Right lobe of liver (tissue), 6 donors: ENCODE data around the gene SPSB3. TPM values are rescaled to one million over a fixed set of nuclear protein-coding genes. Genes with fewer than 3 reads are reported as not detected.
A peak's percentile ranks its signal among the peaks of the same experiment; 100 is the strongest.

Experiments used
- ATAC-seq, 4 donors: fragments of 200-7000 bp; cut with Tn5 transposase; one replicate each; pipeline ENCODE4 v1.9.1; 2020; ENCODE audit warnings: mild to moderate bottlenecking in 4 of 4, moderate library complexity in 4 of 4
- DNase-seq, 3 donors: peaks; one replicate each; pipeline ENCODE4 v3.0.0-alpha.2; 2020
- H3K27ac ChIP-seq, 3 donors: fragments of 200-600 bp; one replicate each; pipeline ENCODE4 v1.8.0; 2022
- H3K27me3 ChIP-seq, 2 donors: fragments of 200-600 bp; one replicate each; pipeline ENCODE4 v1.8.0; 2022
- H3K36me3 ChIP-seq, 4 donors: fragments of 200-600 bp; sonication (generic) in 1 of 4; one replicate each; pipeline versions ENCODE4 v1.5.1 to v1.8.0; 2017 to 2022; ENCODE audit warnings: control low read depth in 1 of 4
- H3K4me1 ChIP-seq, 4 donors: fragments of 200-600 bp; sonication (generic) in 1 of 4; one replicate each; pipeline versions ENCODE4 v1.5.1 to v1.8.0; 2017 to 2022; ENCODE audit warnings: control low read depth in 1 of 4
- H3K4me3 ChIP-seq, 3 donors: fragments of 200-600 bp; one replicate each; pipeline ENCODE4 v1.8.0; 2022
- H3K9me3 ChIP-seq, 4 donors: fragments of 200-600 bp; sonication (generic) in 1 of 4; one replicate each; pipeline versions ENCODE4 v1.5.1 to v1.8.0; 2017 to 2022; ENCODE audit warnings: control low read depth in 1 of 4
- POLR2A ChIP-seq: fragments of 450-650 bp; IDR thresholded peaks from one replicate; pipeline ENCODE4 v1.6.1; 2017; ENCODE audit warnings: antibody characterized with exemption, mild to moderate bottlenecking
- WGBS: methylation state at CpG from one replicate; pipeline ENCODE4 v1.1.6; 2018; ENCODE audit warnings: low coverage, low lambda C conversion rate; ENCODE audit not compliant: insufficient coverage; ENCODE audit errors: missing lambda C conversion rate; 5-methylcytosine and 5-hydroxymethylcytosine counted together
- intact Hi-C, 2 donors: fragments of 100-400 bp; cut with DNase I; formaldehyde crosslinking; loops; one replicate each; pipeline versions ENCODE4 v1.11.2 to v1.14.1; 2022
- long read RNA-seq: library from polyadenylated mRNA; unstranded; transcript quantifications from one replicate; pipeline ENCODE4 v2.0.0, GENCODE V29; 2019
- total RNA-seq, 6 experiments: library from RNA; depleted of rRNA in 2 of 6; stranded (reverse); fragments of >200 nt in 2 of 6; fragmentation: NEBNext Ultra II Directional in 3 of 6; extraction: Animal tissue kit (Norgen Biotek cat#: 25700) in 3 of 6; gene quantifications; one replicate each; pipeline versions ENCODE4 v1.1.0 to v1.2.4, GENCODE V29; 2016 to 2023
- TF ChIP-seq, protein P1 (sequence below), 4 donors: fragments of 200-600 bp in 3 of 4; fragments of 450-650 bp in 1 of 4; IDR thresholded peaks; one replicate each; pipeline versions ENCODE4 v1.5.1 to v1.8.0; 2016 to 2022; ENCODE audit warnings: antibody characterized with exemption in 4 of 4, mild to moderate bottlenecking in 2 of 4
- donor health status: DM: no; HTN: yes; CAD: no.
- donor health status: DM: no; HTN: no; CAD: no.
- donor health status: DM: no; HTN: no; CAD: no.
- donor health status: DM: no; HTN: yes; CAD: no.
- donor health status: DM: no; HTN: yes; CAD: no.

Gene SPSB3
- 10 to 100 TPM; 18.6 to 42.5 (median 34.5) TPM for total RNA-seq
- long read RNA-seq, transcript SPSB3-209 (6 exons, 1,628 nt) = minor isoform, 7 of 42 reads
- long read RNA-seq, transcript SPSB3-208 (7 exons, 1,784 nt) = major isoform, 18 of 42 reads
- long read RNA-seq, partial matches to known transcripts = 1 of 42 reads
- long read RNA-seq, other reads (novel, unspliced or antisense) = 11 of 42 reads

DNA sequence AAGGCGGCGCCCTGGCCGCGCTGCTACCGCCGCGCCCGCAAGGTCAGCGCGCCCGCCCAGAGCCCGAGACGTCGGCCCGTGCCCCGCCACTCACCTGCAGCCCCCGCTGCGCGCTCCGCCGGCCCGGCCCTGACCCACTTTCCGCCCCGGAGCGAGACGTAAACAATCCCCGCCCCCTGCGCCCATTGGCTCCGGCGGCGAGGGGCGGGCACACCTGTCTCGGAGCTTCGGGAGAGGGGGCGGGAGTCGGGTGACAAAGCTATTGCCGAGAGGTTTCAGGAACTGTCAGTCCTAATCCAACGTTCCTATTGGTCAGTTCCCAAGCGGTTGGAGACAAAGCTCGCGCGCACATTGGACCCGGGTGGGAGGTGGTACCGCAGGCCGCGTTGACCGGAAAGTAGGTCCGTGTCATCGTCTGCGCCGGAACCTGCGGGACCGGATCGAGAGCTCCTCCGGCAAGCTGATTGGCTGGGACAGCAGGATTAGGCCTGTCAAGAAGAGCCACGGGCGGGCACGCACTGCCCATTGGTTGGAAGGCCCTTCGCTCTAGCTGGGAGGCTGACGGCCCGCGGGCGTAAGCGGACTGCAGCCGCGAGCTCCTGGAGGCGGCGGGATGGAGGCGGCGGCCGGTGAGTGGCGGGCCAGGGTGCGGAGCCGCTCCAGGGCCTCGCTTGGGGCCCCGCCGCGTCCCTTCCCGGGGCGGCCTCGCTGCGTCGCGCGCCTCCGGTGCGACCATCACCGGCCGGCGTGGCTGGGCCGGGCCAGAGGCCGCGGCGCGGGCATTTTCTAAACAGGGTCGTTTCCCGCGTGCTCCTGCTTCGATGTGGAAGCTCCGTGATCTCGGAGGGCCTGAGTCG lies at the start of gene SPSB3, which contains the start of gene NUBP2:
Gene SPSB3, minus strand, starts transcription at position 164 of the 857 bp plus-strand sequence. CDS start 1,088 bp downstream, outside the sequence.
Gene NUBP2, plus strand, starts transcription at position 553 of the 857 bp plus-strand sequence. Its CDS starts 61 bp downstream, at position 614.
- peak; percentile 84 to 90 (median 88) for ATAC-seq
- WGBS = 0% methylated on average over 18 of the region's 102 CpGs
- Histone ChIP-seq H3K4me1 (peaks cover 0 to 35% (median 11%) of the 10 kb centered on the region in 4 donors), H3K36me3 (peaks cover 0 to 9% (median 2%) of the 10 kb centered on the region in 4 donors), H3K9me3 (no peaks in the 10 kb centered on the region), H3K27me3 (no peaks in the 10 kb centered on the region), H3K27ac (peak within 1 kb of the TSS; percentile 75 to 95 (median 78)), H3K4me3 (peak within 1 kb of the TSS; percentile 84 to 94 (median 86))
- peak; percentile 100 for DNase-seq
- intact Hi-C loops = no loop called here
- peak; percentile 49 for TF ChIP-seq POLR2A
- TF ChIP-seq, protein P1, sequence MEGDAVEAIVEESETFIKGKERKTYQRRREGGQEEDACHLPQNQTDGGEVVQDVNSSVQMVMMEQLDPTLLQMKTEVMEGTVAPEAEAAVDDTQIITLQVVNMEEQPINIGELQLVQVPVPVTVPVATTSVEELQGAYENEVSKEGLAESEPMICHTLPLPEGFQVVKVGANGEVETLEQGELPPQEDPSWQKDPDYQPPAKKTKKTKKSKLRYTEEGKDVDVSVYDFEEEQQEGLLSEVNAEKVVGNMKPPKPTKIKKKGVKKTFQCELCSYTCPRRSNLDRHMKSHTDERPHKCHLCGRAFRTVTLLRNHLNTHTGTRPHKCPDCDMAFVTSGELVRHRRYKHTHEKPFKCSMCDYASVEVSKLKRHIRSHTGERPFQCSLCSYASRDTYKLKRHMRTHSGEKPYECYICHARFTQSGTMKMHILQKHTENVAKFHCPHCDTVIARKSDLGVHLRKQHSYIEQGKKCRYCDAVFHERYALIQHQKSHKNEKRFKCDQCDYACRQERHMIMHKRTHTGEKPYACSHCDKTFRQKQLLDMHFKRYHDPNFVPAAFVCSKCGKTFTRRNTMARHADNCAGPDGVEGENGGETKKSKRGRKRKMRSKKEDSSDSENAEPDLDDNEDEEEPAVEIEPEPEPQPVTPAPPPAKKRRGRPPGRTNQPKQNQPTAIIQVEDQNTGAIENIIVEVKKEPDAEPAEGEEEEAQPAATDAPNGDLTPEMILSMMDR (IDR thresholded peaks at IDR 0.05) = no peak

DNA sequence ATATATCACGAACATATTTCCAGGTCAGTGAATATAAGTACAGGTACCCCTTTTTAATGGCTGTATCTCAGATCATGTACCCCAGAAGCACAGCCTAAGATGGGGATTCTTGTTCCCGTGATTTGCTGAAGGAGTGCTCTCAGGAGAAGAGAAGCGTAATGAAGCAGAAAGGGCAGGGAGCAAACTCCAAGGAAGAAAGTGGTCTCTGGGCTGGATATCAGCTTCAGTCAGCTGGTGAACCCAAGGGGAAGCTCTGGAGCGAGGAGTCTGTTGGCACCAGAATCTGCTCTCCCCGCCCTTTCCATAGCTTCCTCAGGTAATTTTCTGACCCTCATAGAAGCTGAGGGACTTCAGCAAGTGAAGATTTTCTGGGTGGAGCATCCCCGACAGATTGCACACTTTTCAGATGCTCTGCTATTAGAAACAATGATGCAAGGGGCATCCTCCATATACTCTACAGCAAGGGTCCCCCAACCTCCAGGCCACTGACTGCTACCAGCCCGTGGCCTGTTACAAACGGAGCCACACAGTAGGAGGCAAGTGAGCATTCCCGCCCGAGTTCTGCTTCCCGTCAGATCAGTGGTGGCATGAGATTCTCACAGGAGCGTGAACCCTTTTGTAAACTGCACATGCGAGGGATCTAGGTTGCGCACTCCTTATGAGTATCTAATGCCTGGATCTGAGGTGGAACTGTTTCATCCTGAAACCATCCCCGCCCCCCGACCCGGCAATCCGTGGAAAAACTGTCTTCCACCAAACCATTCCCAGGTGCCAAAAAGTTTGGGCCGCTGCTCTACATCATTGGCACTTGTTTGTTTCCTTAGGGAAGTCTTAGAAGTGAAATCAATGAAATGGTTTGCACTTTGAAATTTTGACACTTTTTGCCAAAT lies 49.1 kb upstream of the SPSB3 start:
- TF ChIP-seq POLR2A = no peak
- TF ChIP-seq, protein P1 (IDR thresholded peaks at IDR 0.05) = no peak
- Histone ChIP-seq H3K4me1 (peaks cover 0 to 55% (median 8%) of the 10 kb centered on the region in 4 donors), H3K9me3 (no peaks in the 10 kb centered on the region), H3K27ac (peak overlapping the region in 1 of 3 donors; percentile 86), H3K36me3 (no peaks in the 10 kb centered on the region), H3K4me3 (no peak overlapping the region), H3K27me3 (no peaks in the 10 kb centered on the region)
- WGBS = 69% methylated on average over 15 of the region's 19 CpGs
- no peak for DNase-seq
- no peak for ATAC-seq
- intact Hi-C loops = no loop called here

DNA sequence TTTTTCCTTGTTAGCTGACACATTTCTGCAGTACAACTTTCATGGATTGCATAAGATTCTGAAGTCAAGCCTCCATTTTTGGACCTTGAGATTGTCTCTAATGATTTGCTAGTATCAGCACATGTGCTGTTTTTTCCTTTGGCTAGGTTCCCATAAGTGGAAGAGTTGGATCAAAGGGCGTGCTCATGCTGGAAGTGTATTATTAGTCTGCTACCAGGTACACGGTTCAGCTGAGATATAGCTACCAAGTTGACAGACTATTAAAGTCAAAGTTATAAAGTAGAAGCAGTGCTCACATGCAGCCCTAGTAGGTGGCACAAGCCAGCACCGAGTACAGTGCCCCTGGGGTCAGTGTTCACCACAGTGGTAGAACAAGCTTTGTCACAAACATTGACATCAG lies 47.8 kb upstream of the SPSB3 start:
- WGBS = 25% methylated on average over 3 of the region's 3 CpGs
- H3K27ac ChIP-seq = peak overlapping the region in 2 of 3 donors; percentile 53 to 86
- no peaks in the 10 kb centered on the region for H3K27me3 ChIP-seq
- DNase-seq (peak; percentile 38 to 86 (median 78)), ATAC-seq (peak; percentile 15 to 57 (median 35))
- H3K9me3 ChIP-seq = no peaks in the 10 kb centered on the region
- intact Hi-C loops = no loop called here
- peak overlapping the region; percentile 96 to 99 (median 98) for H3K4me3 ChIP-seq
- H3K4me1 ChIP-seq = peaks cover 0 to 60% (median 8%) of the 10 kb centered on the region in 4 donors
- H3K36me3 ChIP-seq = no peaks in the 10 kb centered on the region
- TF ChIP-seq POLR2A = no peak
- TF ChIP-seq, protein P1 (IDR thresholded peaks at IDR 0.05) = no peak
